Endothelial cell of umbilical vein (primary cell): ENCODE results near the gene THSD4. TPM values are rescaled to one million over a fixed set of nuclear protein-coding genes. Genes with fewer than 3 reads are reported as not detected.

Source experiments
- BruUV-seq: library from RNA; stranded (reverse); fragments of 400-500 nt; replicated peaks from 2 replicates; lab custom pipeline; 2021; lab: Mats Ljungman, UMichigan
- CTCF ChIA-PET: fragments of 300-600, 350-600 bp; sonication (Branson Sonifier 250); formaldehyde crosslinking; loops from one replicate; lab custom pipeline; 2021; ENCODE audit warnings: antibody characterized with exemption, inconsistent platforms; lab: Charles Lee
- POLR2A ChIA-PET: fragments of 300-600, 350-600 bp; sonication (Branson Sonifier 250); formaldehyde crosslinking; loops from one replicate; lab custom pipeline; 2021; ENCODE audit warnings: antibody characterized with exemption, inconsistent platforms; lab: Charles Lee
- DNase-seq: peaks from one replicate; pipeline ENCODE4 v3.0.0-alpha.2; 2011; ENCODE audit warnings: low read depth, low spot score
- FAIRE-seq: peaks from 2 replicates; lab custom pipeline; 2011; peaks lifted over from hg19 to GRCh38; lab: Jason Lieb, UNC
- H2AFZ ChIP-seq: 2 replicates; pipeline ENCODE4 v1.6.0; 2012; ENCODE audit warnings: low read depth, low read length, control low read depth, inconsistent platforms
- H3K27ac ChIP-seq: 2 replicates; pipeline ENCODE4 v1.5.1; 2011; ENCODE audit warnings: low read depth, mild to moderate bottlenecking, control low read depth, low read length, moderate library complexity; ENCODE audit not compliant: insufficient read depth
- H3K27me3 ChIP-seq, 2 experiments: 2 replicates each; pipeline versions ENCODE4 v1.6.0 to v1.6.1; 2011; ENCODE audit warnings: low read length in 2 of 2, mixed read lengths in 1 of 2; ENCODE audit not compliant: control insufficient read depth in 2 of 2, insufficient read depth in 2 of 2
- H3K36me3 ChIP-seq, 2 experiments: 2 replicates in 1 of 2; 3 replicates in 1 of 2; pipeline ENCODE4 v1.5.1; 2011; ENCODE audit warnings: low read length in 2 of 2, mild to moderate bottlenecking in 1 of 2, moderate library complexity in 1 of 2; ENCODE audit not compliant: control insufficient read depth in 2 of 2, insufficient read depth in 2 of 2; ENCODE audit errors: extremely low read depth in 1 of 2
- H3K4me1 ChIP-seq: 3 replicates; pipeline ENCODE4 v1.5.1; 2011; ENCODE audit warnings: mild to moderate bottlenecking, low read length; ENCODE audit not compliant: control insufficient read depth, insufficient read depth; ENCODE audit errors: extremely low read depth
- H3K4me2 ChIP-seq: 2 replicates; pipeline ENCODE4 v1.6.1; 2011; ENCODE audit warnings: low read length, control low read depth, mixed read lengths; ENCODE audit not compliant: insufficient read depth
- H3K4me3 ChIP-seq, 3 experiments: fragments of 200-600 bp in 1 of 3; sonication (generic), shearing (Covaris generic) in 1 of 3; replicated peaks in 1 of 3; 2 replicates each; pipeline ENCODE4 v1.5.1; 2011 to 2016; ENCODE audit warnings: control low read depth in 3 of 3, low read length in 3 of 3, mild to moderate bottlenecking in 2 of 3, inconsistent platforms in 1 of 3, low read depth in 1 of 3, moderate library complexity in 1 of 3; ENCODE audit not compliant: insufficient read depth in 1 of 3
- H3K79me2 ChIP-seq: 2 replicates; pipeline ENCODE4 v1.6.0; 2012; ENCODE audit warnings: low read length, inconsistent platforms; ENCODE audit not compliant: control insufficient read depth, insufficient read depth
- H3K9ac ChIP-seq: replicated peaks from 2 replicates; pipeline ENCODE3; 2011; ENCODE audit warnings: low read length, control low read depth; ENCODE audit not compliant: insufficient read depth; ENCODE audit errors: extremely low read depth
- H3K9me1 ChIP-seq: replicated peaks from 3 replicates; pipeline ENCODE4 v1.6.0; 2011; ENCODE audit warnings: mild to moderate bottlenecking, low read length; ENCODE audit not compliant: control insufficient read depth, insufficient read depth; ENCODE audit errors: extremely low read depth
- H3K9me3 ChIP-seq: replicated peaks from 2 replicates; pipeline ENCODE4 v1.5.1; 2012; ENCODE audit warnings: low read length, inconsistent platforms; ENCODE audit not compliant: control insufficient read depth, insufficient read depth
- H4K20me1 ChIP-seq: replicated peaks from 2 replicates; pipeline ENCODE3; 2011; ENCODE audit warnings: mild to moderate bottlenecking, low read length; ENCODE audit not compliant: control insufficient read depth, insufficient read depth; ENCODE audit errors: extremely low read depth
- EZH2 ChIP-seq: IDR thresholded peaks from 2 replicates; pipeline ENCODE4 v1.6.1; 2012; ENCODE audit warnings: borderline replicate concordance, low read depth, mild to moderate bottlenecking, moderate library complexity, low read length, inconsistent platforms; ENCODE audit not compliant: severe bottlenecking
- FOS ChIP-seq: IDR thresholded peaks from 2 replicates; pipeline ENCODE4 v1.6.1; 2011; ENCODE audit warnings: mild to moderate bottlenecking, low read length, moderate library complexity, borderline replicate concordance; ENCODE audit not compliant: insufficient read depth
- GATA2 ChIP-seq: IDR thresholded peaks from 2 replicates; pipeline ENCODE4 v1.7.0; 2011; ENCODE audit warnings: low read depth, mild to moderate bottlenecking, moderate library complexity, mixed read lengths, low read length; ENCODE audit not compliant: insufficient read length, insufficient read depth
- JUN ChIP-seq: IDR thresholded peaks from 2 replicates; pipeline ENCODE4 v1.6.1; 2011; ENCODE audit warnings: borderline replicate concordance, low read depth; ENCODE audit not compliant: insufficient read length, insufficient read depth
- MYC ChIP-seq: IDR thresholded peaks from one replicate; pipeline ENCODE4 v1.6.1; 2011; ENCODE audit warnings: mild to moderate bottlenecking, low read depth, low read length
- POLR2A ChIP-seq: IDR thresholded peaks from 2 replicates; pipeline ENCODE4 v1.6.1; 2012; ENCODE audit warnings: low read depth, mild to moderate bottlenecking, control low read depth, low read length
- POLR2AphosphoS5 ChIP-seq: IDR thresholded peaks from 2 replicates; pipeline ENCODE4 v1.6.1; 2012; ENCODE audit warnings: low read depth, mild to moderate bottlenecking, control low read depth, low read length, moderate library complexity; ENCODE audit not compliant: insufficient read depth
- dilution Hi-C: fragments of 300-500 bp; cut with MboI; formaldehyde crosslinking; loops from one replicate; pipeline ENCODE4 v1.15.0; 2019; ENCODE audit warnings: low sequenced_read_pairs; ENCODE audit not compliant: extremely low pct_ligation_motif_present
- intact Hi-C: fragments of 100-400 bp; cut with micrococcal nuclease; formaldehyde crosslinking; loops from one replicate; pipeline ENCODE4 v1.10.0; 2022
- polyA plus RNA-seq, 4 experiments: library from polyadenylated mRNA; depleted of rRNA in 3 of 4; stranded (reverse) in 3 of 4; unstranded in 1 of 4; fragments of >200 nt; gene quantifications; 2 replicates each; pipeline versions ENCODE4 v1.2.1 to v1.2.3, GENCODE V29; 2011 to 2012; ENCODE audit warnings: missing spikeins in 1 of 4
- total RNA-seq: library from RNA; stranded (reverse); gene quantifications from 2 replicates; pipeline ENCODE4 v1.2.3, GENCODE V29; 2021
- TF ChIP-seq, protein P1 (sequence below), 2 donors: IDR thresholded peaks; 1 replicate in 1 of 2; 2 replicates in 1 of 2; pipeline ENCODE4 v1.5.1; 2011; ENCODE audit warnings: low read length in 2 of 2, mild to moderate bottlenecking in 2 of 2, moderate library complexity in 2 of 2, control low read depth in 1 of 2, inconsistent platforms in 1 of 2, low read depth in 1 of 2; ENCODE audit not compliant: insufficient read depth in 1 of 2; ENCODE audit errors: extremely low read depth in 1 of 2
- TF ChIP-seq, protein P2 (sequence below): IDR thresholded peaks from 2 replicates; pipeline ENCODE4 v1.6.1; 2011; ENCODE audit not compliant: insufficient read depth, insufficient read length

The THSD4 gene
- total and polyA plus RNA-seq, 2 donors (not counting 3 experiments of a cell fraction or from before 2014, with no cell fraction given): 9.9 to 25.4 TPM

DNA sequence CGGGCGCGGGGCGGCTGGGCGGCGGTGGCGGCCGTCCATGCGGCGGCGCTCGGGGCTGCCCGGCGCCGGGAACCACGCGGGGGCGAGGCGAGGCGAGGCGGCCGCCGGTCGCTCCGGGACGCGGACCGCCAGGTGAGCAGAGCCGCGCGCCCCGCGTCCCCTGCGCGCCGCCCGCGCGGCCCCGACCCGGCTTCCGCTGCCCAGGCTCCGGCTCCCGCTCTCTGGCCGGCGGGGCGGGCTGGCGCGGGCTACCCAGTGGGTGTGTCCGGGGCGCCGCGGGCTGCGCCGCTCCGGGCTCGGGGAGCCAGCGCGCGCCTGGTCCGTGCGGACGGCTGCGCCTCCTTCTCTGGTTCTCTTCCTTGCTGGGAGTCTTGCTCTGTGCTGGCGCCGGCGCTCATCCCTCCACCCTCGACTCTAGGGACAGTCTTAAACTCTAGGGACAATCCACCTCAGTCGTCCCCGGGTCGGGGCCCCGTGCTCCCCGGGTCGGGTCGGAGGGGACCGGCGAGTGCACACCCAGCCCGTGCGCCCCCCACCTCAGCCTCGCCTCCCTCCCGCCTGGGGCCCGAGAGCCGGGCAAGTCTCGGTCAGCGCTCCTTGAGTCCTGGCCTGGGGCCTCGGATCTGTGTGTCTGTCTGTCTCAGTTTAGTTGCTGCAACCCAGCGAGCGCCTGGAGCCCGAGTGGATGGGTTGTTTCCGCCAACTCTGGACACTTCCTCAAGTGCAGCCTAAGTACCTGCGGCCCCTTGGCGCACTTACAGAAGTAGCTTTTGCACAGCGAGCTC, 488 bp downstream of the THSD4 start:
- DNase-seq: no peak
- H2AFZ ChIP-seq: peak overlapping the region; percentile 63
- intact Hi-C loops: loop anchor here (1.0 to 5.0 kb wide), 6 partner anchors 21 to 325 kb away; partner anchors contain the start of genes LRRC49 and THAP10
- dilution Hi-C loops: no loop called here
- no peaks in the 10 kb centered on the region for H3K27me3 ChIP-seq
- H4K20me1 ChIP-seq: no peaks in the 10 kb centered on the region
- no peaks in the 10 kb centered on the region for H3K36me3 ChIP-seq
- no peaks in the 10 kb centered on the region for H3K9me1 ChIP-seq
- H3K4me1 ChIP-seq: peaks cover 7% of the 10 kb centered on the region
- peaks cover 2% of the 10 kb centered on the region for H3K79me2 ChIP-seq
- no peaks in the 10 kb centered on the region for H3K9me3 ChIP-seq
- peak overlapping the region; percentile 66 for H3K27ac ChIP-seq
- ChIA-PET CTCF (interaction anchor here (0.6 to 7.5 kb wide), 28 partner anchors 12 to 332 kb away, joined by 3 to 102 read pairs (median 4); no protein-coding TSS in a partner anchor), POLR2A (no interaction called here)
- H3K9ac ChIP-seq: peak overlapping the region; percentile 77
- TF ChIP-seq POLR2A (peak; percentile 19), POLR2AphosphoS5 (peak; percentile 10)
- TF ChIP-seq, protein P1, sequence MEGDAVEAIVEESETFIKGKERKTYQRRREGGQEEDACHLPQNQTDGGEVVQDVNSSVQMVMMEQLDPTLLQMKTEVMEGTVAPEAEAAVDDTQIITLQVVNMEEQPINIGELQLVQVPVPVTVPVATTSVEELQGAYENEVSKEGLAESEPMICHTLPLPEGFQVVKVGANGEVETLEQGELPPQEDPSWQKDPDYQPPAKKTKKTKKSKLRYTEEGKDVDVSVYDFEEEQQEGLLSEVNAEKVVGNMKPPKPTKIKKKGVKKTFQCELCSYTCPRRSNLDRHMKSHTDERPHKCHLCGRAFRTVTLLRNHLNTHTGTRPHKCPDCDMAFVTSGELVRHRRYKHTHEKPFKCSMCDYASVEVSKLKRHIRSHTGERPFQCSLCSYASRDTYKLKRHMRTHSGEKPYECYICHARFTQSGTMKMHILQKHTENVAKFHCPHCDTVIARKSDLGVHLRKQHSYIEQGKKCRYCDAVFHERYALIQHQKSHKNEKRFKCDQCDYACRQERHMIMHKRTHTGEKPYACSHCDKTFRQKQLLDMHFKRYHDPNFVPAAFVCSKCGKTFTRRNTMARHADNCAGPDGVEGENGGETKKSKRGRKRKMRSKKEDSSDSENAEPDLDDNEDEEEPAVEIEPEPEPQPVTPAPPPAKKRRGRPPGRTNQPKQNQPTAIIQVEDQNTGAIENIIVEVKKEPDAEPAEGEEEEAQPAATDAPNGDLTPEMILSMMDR (IDR thresholded peaks at IDR 0.05; ENCODE audit: extremely low read depth in 1 of 2, insufficient read depth in 1 of 2, low read depth in 1 of 2, low read length in 2 of 2): no peak
- BruUV-seq: no TSS peak
- peak; percentile 70 for FAIRE-seq
- peak overlapping the region; percentile 61 to 87 (median 66) for H3K4me3 ChIP-seq
- H3K4me2 ChIP-seq: peak overlapping the region; percentile 68

DNA sequence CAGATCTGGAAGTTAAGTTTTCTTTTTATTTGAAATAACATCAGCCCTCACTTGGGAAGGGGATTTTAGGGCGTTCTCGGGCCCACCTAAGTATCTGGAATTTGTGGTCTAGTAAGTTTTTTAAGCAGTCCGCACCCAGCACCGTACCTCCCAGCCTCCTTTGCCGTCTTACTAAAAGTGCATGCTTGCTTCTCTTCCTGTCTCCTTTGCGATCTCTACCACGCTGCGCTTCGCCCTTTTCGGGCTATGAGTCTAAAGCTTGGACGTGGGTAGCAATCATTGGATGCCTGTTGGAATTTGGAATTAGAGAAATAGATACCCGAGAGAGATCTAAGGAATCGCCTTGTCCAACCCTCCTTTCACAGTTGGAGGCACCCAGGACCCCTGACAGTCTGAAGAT, 1.1 kb downstream of the THSD4 start:
- no peak overlapping the region for H2AFZ ChIP-seq
- TSS peak; percentile 56 for BruUV-seq
- H3K79me2 ChIP-seq: peaks cover 2% of the 10 kb centered on the region

More for the DNA sequence above, 1.1 kb downstream of the THSD4 start:
- POLR2A ChIA-PET: no interaction called here
- no peak for DNase-seq
- TF ChIP-seq GATA2 (no peak), JUN (no peak), EZH2 (no peak), MYC (no peak), POLR2AphosphoS5 (no peak), FOS (no peak), POLR2A (no peak)
- TF ChIP-seq, protein P2, sequence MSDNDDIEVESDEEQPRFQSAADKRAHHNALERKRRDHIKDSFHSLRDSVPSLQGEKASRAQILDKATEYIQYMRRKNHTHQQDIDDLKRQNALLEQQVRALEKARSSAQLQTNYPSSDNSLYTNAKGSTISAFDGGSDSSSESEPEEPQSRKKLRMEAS: no peak
- TF ChIP-seq, protein P1 (IDR thresholded peaks at IDR 0.05; ENCODE audit: extremely low read depth in 1 of 2, insufficient read depth in 1 of 2, low read depth in 1 of 2, low read length in 2 of 2): no peak
- no peaks in the 10 kb centered on the region for H3K9me1 ChIP-seq
- CTCF ChIA-PET: interaction anchor here (0.7 to 7.5 kb wide), 12 partner anchors 13 to 331 kb away, joined by 3 to 102 read pairs (median 4); no protein-coding TSS in a partner anchor
- FAIRE-seq: peak; percentile 31
- H3K27ac ChIP-seq: no peak overlapping the region
- intact Hi-C loops: loop anchor here (5.0 kb wide), 1 partner anchor 256 kb away; no protein-coding TSS in a partner anchor
- dilution Hi-C loops: no loop called here
- H3K4me3 ChIP-seq: peak overlapping the region in 2 of 3 experiments; percentile 61 to 66
- H3K9me3 ChIP-seq: no peaks in the 10 kb centered on the region
- peaks cover 7% of the 10 kb centered on the region for H3K4me1 ChIP-seq
- H3K36me3 ChIP-seq: no peaks in the 10 kb centered on the region
- peak overlapping the region; percentile 77 for H3K9ac ChIP-seq
- peak overlapping the region; percentile 68 for H3K4me2 ChIP-seq
- H4K20me1 ChIP-seq: no peaks in the 10 kb centered on the region
- H3K27me3 ChIP-seq: no peaks in the 10 kb centered on the region
